ENCODE measurements around the gene RAPGEF3. TPM values are rescaled to one million over a fixed set of nuclear protein-coding genes. Genes with fewer than 3 reads are reported as not detected.

The RAPGEF3 gene
- total and polyA plus RNA-seq, 2 of the 13 experiments (the other 11 are each of a cell fraction or from before 2014, with no cell fraction given) = 0.07 TPM

GRCh38 chr12:47785887-47786661 is 27.4 kb upstream of the RAPGEF3 start (continued):
- TF ChIP-seq USF2 (IDR thresholded peaks at IDR 0.05; ENCODE audit: low read depth, low read length) (no peak), USF2 (CRISPR knock-in tag; IDR thresholded peaks at IDR 0.05; ENCODE audit: borderline replicate concordance) (no peak), ZNF460 (CRISPR knock-in tag; IDR thresholded peaks at IDR 0.05; ENCODE audit: borderline replicate concordance) (no peak)
- TF ChIP-seq, protein P1, sequence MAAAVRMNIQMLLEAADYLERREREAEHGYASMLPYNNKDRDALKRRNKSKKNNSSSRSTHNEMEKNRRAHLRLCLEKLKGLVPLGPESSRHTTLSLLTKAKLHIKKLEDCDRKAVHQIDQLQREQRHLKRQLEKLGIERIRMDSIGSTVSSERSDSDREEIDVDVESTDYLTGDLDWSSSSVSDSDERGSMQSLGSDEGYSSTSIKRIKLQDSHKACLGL (CRISPR knock-in tag; IDR thresholded peaks at IDR 0.05) = no peak

DNA sequence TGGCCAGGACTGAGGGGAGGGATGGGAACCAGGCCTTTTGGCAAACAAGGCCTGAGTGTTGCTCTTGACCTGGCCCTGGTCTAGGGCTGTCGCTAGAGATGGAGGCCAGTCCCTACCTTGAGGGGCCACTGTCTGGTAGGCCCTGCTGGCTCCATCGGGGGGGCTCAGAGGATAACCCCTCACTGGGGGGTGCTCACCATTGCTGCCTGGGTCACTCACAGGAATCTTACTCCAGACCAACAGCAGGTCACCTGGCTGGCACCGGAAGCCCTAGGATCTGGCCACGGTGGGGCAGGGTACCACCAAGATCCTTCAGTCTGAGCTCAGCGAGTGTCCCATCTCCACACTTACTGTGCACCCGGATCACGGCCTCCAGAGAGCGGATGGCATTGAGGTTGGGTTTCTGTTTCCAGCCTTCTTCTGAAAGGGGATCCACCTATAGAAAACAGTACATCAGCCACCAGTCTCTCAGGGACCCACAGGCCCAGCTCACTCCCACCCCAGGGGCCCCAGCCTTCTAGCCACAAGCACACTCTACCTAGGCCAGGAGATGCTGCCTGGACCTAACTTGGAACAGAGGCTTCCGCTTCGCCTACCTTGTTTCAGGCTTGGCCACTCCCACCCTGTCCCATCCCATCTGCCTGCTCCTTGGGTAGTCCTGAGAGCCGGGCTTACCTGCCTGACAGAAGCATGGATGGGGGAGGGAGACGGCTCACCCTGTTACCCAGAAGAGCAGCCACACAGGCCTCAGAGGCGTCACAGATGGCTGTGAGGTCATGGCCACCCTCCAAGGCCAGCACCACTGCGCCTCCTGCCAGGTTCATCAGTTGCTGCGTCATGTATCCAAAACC is 26.6 kb upstream of the RAPGEF3 start:
- Histone ChIP-seq H3K27ac (ENCODE audit: extremely low read length, insufficient read depth, low read length) (no peak overlapping the region), H3K9me3 (ENCODE audit: low read length) (no peaks in the 10 kb centered on the region), H3K36me3 (replicated peaks in 1 of 2; ENCODE audit: control insufficient read depth in 1 of 2, insufficient read depth in 2 of 2, low read length in 2 of 2) (peaks cover 12 to 13% of the 10 kb centered on the region in 2 experiments; a peak in 3 of 5 replicates), H3K4me3 (replicated peaks in 1 of 3; ENCODE audit: insufficient read depth in 1 of 3, low read depth in 2 of 3, low read length in 3 of 3) (no peak overlapping the region), H4K20me1 (ENCODE audit: insufficient read depth, low read length) (no peaks in the 10 kb centered on the region), H3K4me1 (ENCODE audit: insufficient read depth, low read length) (no peaks in the 10 kb centered on the region), H3K4me2 (ENCODE audit: low read depth, low read length) (no peak overlapping the region), H3K79me2 (ENCODE audit: insufficient read depth, low read length) (no peaks in the 10 kb centered on the region), H2AFZ (ENCODE audit: low read length) (no peak overlapping the region), H3K9ac (ENCODE audit: insufficient read depth, low read depth, low read length) (no peak overlapping the region), H3K27me3 (ENCODE audit: control insufficient read depth in 1 of 2, insufficient read depth in 2 of 2, low read length in 2 of 2) (no peaks in the 10 kb centered on the region)
- 93% methylated on average over 10 of the region's 15 CpGs for WGBS (ENCODE audit: low lambda C conversion rate)
- ATAC-seq (no peak), FAIRE-seq (no peak), DNase-seq (ENCODE audit: low spot score) (no peak)
- CTCF ChIA-PET (ENCODE audit: low intra/inter-chr PET ratio, low total read pairs) = no interaction called here
- intact Hi-C loops (cut with micrococcal nuclease; ENCODE audit: unreplicated experiment) = no loop called here
- TF ChIP-seq ZNF121 (CRISPR knock-in tag; IDR thresholded peaks at IDR 0.05) (no peak), RAD21 (CRISPR knock-in tag; IDR thresholded peaks at IDR 0.05) (no peak), ZNF3 (CRISPR knock-in tag; IDR thresholded peaks at IDR 0.05) (no peak), ZNF234 (CRISPR knock-in tag; conservative IDR thresholded peaks at IDR 0.05) (no peak), PPARG (CRISPR knock-in tag; conservative IDR thresholded peaks at IDR 0.05) (no peak), ZNF781 (CRISPR knock-in tag; IDR thresholded peaks at IDR 0.05; ENCODE audit: borderline replicate concordance, not compliant biosample characterization) (no peak), TFDP1 (CRISPR knock-in tag; IDR thresholded peaks at IDR 0.05; ENCODE audit: borderline replicate concordance) (no peak), FOXO4 (CRISPR knock-in tag; conservative IDR thresholded peaks at IDR 0.05) (no peak), MYNN (CRISPR knock-in tag; IDR thresholded peaks at IDR 0.05; ENCODE audit: low read depth) (no peak), ISL2 (CRISPR knock-in tag; IDR thresholded peaks at IDR 0.05) (no peak), AHR (CRISPR knock-in tag; IDR thresholded peaks at IDR 0.05) (no peak)
- in situ Hi-C loops (cut with HindIII; ENCODE audit: extremely low pct_ligation_motif_present, low pct_unique_long_range_greater_than_20kb) = loop anchor here (5.0 kb wide), 1 partner anchor 52 kb away; no protein-coding TSS in a partner anchor
- POLR2A ChIA-PET = no interaction called here
- no TSS peak for BruUV-seq (replicated peaks)
